ENCODE data around the gene ITPR2.

DNA sequence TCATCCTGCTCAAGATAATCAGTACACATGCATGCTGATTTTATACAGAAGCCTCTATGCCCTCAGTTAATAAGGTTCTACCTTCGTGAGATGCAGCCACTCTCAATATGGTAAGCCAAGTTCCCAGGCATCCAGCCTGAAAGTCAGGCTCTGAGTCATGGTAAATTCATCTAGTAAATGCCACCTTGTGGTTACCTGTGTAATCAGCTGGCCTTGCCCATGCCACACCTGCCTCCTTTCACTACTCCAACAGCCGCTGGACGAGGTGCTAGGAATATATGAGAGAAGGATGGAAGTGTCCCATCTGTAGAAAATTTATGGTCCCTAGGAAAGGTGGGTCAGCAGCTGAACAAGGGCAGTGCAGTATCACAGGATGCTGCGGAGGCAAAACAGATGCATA lies 430.3 kb downstream of the ITPR2 start:
- no peak for TF ChIP-seq POLR2A (IDR thresholded peaks at IDR 0.05)
- TF ChIP-seq, protein P1, sequence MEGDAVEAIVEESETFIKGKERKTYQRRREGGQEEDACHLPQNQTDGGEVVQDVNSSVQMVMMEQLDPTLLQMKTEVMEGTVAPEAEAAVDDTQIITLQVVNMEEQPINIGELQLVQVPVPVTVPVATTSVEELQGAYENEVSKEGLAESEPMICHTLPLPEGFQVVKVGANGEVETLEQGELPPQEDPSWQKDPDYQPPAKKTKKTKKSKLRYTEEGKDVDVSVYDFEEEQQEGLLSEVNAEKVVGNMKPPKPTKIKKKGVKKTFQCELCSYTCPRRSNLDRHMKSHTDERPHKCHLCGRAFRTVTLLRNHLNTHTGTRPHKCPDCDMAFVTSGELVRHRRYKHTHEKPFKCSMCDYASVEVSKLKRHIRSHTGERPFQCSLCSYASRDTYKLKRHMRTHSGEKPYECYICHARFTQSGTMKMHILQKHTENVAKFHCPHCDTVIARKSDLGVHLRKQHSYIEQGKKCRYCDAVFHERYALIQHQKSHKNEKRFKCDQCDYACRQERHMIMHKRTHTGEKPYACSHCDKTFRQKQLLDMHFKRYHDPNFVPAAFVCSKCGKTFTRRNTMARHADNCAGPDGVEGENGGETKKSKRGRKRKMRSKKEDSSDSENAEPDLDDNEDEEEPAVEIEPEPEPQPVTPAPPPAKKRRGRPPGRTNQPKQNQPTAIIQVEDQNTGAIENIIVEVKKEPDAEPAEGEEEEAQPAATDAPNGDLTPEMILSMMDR (IDR thresholded peaks at IDR 0.05), result no peak

Measured in adrenal gland (tissue), 5 donors.